Subcutaneous preadipocyte (primary cell): ENCODE measurements around the gene LEFTY2. TPM values are rescaled to one million over a fixed set of nuclear protein-coding genes. Genes with fewer than 3 reads are reported as not detected.

Experiments
- small RNA-seq: library from RNA; depleted of rRNA; stranded (forward); fragments of <200 nt; gene quantifications from one replicate; pipeline ENCODE3, GENCODE V24; 2012
- total RNA-seq: library from RNA; depleted of rRNA; stranded (reverse); fragments of >200 nt; gene quantifications from 2 replicates; pipeline ENCODE4 v1.2.3, GENCODE V29; 2012

Gene LEFTY2, protein sequence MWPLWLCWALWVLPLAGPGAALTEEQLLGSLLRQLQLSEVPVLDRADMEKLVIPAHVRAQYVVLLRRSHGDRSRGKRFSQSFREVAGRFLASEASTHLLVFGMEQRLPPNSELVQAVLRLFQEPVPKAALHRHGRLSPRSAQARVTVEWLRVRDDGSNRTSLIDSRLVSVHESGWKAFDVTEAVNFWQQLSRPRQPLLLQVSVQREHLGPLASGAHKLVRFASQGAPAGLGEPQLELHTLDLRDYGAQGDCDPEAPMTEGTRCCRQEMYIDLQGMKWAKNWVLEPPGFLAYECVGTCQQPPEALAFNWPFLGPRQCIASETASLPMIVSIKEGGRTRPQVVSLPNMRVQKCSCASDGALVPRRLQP
- total RNA-seq: not detected in 2 replicates

DNA sequence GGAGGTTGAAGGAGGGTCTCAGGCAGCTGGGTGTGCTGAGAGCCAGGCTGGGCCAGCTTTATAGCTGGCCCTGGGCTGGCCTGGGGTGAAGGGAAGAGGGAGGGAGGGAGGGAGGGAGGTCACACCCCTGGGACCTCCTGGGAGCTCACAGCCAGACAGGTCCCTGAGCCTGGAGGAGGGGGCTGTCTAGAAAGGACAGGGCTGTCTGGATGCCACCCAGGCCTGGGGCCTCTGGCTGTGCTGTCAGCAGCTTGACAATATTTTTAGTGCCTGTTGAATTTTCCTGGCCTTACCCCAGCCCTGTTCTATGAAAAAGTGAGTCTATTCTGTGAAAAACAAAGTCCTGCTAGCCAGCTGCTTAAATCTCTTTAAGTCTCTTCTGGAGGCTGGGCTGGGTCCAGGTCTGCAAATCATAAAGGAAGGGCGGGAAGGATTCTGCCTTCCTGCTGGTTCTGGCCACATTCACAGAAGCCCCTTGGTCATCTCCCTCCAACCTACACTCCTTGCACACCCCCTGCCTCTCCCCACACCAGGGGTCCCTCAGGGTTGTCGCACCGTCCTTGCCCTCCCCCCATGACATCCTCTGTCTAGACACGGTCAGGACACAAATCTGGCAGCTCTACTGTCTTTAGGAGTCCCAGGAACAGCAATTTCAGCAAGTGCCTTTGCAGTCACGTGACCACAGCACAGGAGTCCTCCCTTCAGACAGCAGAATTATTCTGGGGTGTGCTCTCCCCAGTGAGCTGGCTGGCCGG lies at the start of gene LEFTY2:
Gene LEFTY2, minus strand, starts transcription at position 34 of the 755 bp plus-strand sequence. CDS start 80 bp downstream, outside the sequence.

DNA sequence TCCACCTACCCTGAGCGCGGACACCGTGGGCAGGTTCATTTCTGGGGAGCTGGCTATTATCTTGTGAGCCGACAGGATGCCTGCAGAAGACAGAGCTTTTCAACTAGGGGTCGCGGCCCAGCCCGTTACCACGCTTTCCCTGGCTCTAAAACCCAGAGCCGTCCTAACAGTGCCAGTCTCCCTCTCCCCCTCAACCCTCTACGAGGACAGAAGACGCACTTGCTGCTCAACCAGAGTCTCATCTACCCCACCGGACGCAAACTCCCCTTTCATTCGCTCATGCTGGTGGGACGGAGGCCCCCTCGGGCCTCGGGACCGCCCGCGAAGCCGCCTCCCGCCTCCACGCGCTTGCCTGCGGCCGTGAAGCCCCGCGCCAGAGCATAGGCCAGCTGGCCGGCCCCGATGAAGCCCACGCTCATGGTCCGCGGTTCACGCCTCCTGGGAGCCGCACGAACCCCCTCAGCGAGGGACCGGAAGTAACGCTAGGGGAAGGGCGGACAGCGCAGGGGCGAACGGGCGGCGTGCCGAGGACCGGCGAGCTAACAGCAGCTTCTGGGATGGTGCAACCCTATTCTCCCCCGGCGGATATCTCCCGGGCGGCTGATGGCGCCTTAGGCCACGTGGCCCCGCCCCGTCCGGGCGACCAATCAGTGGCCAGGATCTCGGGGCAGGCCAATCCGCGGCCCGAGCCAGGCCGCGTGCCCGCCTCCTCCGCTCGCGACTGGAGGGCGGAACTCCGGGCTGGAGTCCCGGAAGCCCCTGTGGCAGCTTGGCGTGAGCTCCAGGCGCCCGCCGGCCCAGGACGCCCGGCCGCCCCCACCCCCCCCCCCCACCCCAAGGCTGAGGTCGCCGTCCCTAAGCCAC lies 17.1 kb downstream of the LEFTY2 start, which contains the start of gene PYCR2:
Gene PYCR2, minus strand, starts transcription at position 559 of the 864 bp plus-strand sequence. Its CDS starts 140 bp downstream, at position 419.

DNA sequence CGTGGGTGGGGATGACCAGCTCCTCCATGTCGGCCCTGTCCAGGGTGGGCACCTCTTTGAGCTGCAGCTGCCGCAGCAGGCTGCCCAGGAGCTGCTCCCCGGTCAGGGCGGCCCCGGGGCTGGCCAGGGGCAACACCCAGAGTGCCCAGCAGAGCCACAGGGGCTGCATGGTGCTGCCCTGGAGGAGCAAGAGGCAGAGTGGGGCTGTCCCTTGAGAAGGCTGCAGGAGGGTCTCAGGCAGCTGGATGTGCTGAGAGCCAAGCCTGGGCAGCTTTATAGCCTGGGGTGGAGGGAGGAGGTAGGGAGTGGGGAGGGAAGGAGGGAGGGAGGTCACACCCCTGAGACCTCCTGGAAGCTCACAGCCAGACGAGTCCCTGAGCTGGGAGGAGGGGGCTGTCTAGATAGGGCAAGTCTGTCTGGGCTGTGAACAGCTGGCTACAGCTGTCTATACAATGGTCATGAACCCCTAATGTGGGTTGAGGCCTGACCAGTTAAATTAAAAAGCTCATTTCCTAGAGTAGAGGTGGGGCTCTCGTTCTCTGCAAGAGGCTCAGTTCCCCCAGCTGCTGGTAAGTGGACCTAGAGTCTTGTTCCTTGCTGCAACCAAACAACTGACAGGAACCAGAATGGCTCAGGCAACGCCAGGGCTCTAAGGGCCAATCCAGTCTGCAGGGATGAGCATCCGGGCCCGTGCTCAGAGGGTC lies 52.0 kb downstream of the LEFTY2 start, which contains the start of gene LEFTY1:
Gene LEFTY1, minus strand, starts transcription at position 249 of the 704 bp plus-strand sequence. Its CDS starts 80 bp downstream, at position 169.

Small RNA genes lying within 50 kb of the gene (small RNA-seq; reads per million reads assigned to genes)
- gene AL117348.1: not detected
- gene NDUFA3P3: not detected

Other genes with a start within 250 kb of the LEFTY2 start
- gene SRP9, start 163.4 kb downstream of the LEFTY2 start, total RNA-seq: 160 and 169 TPM in 2 replicates
- 26.0 and 41.2 TPM in 2 replicates for gene EPHX1, start 131.1 kb downstream of the LEFTY2 start, total RNA-seq
- 15.1 and 28.2 TPM in 2 replicates for gene TMEM63A, start 58.8 kb downstream of the LEFTY2 start, total RNA-seq
- gene LEFTY1, start 52.1 kb downstream of the LEFTY2 start, total RNA-seq: not detected in 2 replicates
- 22.0 and 32.8 TPM in 2 replicates for gene PYCR2, start 17.0 kb downstream of the LEFTY2 start, total RNA-seq
- 11.0 and 16.6 TPM in 2 replicates for gene SDE2, start 58.1 kb upstream of the LEFTY2 start, total RNA-seq
- 100 and 123 TPM in 2 replicates for gene H3-3A, start 121.5 kb upstream of the LEFTY2 start, total RNA-seq
- gene ACBD3, start 245.5 kb upstream of the LEFTY2 start, total RNA-seq: 37.8 and 52.6 TPM in 2 replicates